Mesendoderm (in vitro differentiated cells): ENCODE measurements around the gene AQP3. TPM values are rescaled to one million over a fixed set of nuclear protein-coding genes. Genes with fewer than 3 reads are reported as not detected.
"Not testable (repeated sequence)": the region's sequence is repeated elsewhere in the genome, so short reads cannot be mapped to it uniquely, and the experiment has no call there.

Experiments
- DNase-seq: peaks from one replicate; pipeline ENCODE4 v3.0.0; 2013
- H2AK5ac ChIP-seq: 2 replicates; pipeline ENCODE4 v1.6.1; 2013; ENCODE audit warnings: low read length, inconsistent platforms
- H2BK120ac ChIP-seq: 2 replicates; pipeline ENCODE4 v1.6.1; 2013; ENCODE audit warnings: low read depth, mild to moderate bottlenecking, low read length, moderate library complexity, mixed read lengths
- H2BK15ac ChIP-seq: replicated peaks from 2 replicates; pipeline ENCODE4 v1.6.1; 2013; ENCODE audit warnings: low read depth, mild to moderate bottlenecking, moderate library complexity
- H2BK5ac ChIP-seq: 2 replicates; pipeline ENCODE4 v1.6.1; 2013; ENCODE audit warnings: low read length, inconsistent platforms
- H3K18ac ChIP-seq: 2 replicates; pipeline ENCODE4 v1.6.1; 2013; ENCODE audit warnings: mild to moderate bottlenecking, low read length, mixed read lengths
- H3K23ac ChIP-seq: one replicate; pipeline ENCODE4 v1.6.1; 2013; ENCODE audit warnings: low read length
- H3K27ac ChIP-seq: 2 replicates; pipeline ENCODE4 v1.5.1; 2013; ENCODE audit warnings: low read depth, mild to moderate bottlenecking, inconsistent platforms, low read length, moderate library complexity
- H3K27me3 ChIP-seq: 2 replicates; pipeline ENCODE4 v1.6.1; 2013; ENCODE audit warnings: low read length, control low read depth, mild to moderate bottlenecking, inconsistent platforms; ENCODE audit not compliant: insufficient read depth, poor library complexity
- H3K36me3 ChIP-seq: 2 replicates; pipeline ENCODE4 v1.6.1; 2013; ENCODE audit warnings: low read length, inconsistent platforms; ENCODE audit not compliant: control insufficient read depth, insufficient read depth
- H3K4ac ChIP-seq: one replicate; pipeline ENCODE4 v1.6.1; 2013; ENCODE audit warnings: low read depth, mild to moderate bottlenecking, low read length, moderate library complexity
- H3K4me1 ChIP-seq: 2 replicates; pipeline ENCODE4 v1.6.1; 2013; ENCODE audit warnings: low read depth, low read length, inconsistent platforms; ENCODE audit not compliant: control insufficient read depth
- H3K4me2 ChIP-seq: 2 replicates; pipeline ENCODE4 v1.6.1; 2013; ENCODE audit warnings: low read length
- H3K4me3 ChIP-seq: 2 replicates; pipeline ENCODE4 v1.5.1; 2013; ENCODE audit warnings: mild to moderate bottlenecking, low read length
- H3K56ac ChIP-seq: one replicate; pipeline ENCODE4 v1.6.1; 2013; ENCODE audit warnings: low read length
- H3K79me1 ChIP-seq: 2 replicates; pipeline ENCODE4 v1.6.1; 2013; ENCODE audit warnings: low read length, inconsistent platforms
- H3K79me2 ChIP-seq: 2 replicates; pipeline ENCODE4 v1.6.1; 2013; ENCODE audit warnings: mild to moderate bottlenecking, low read length; ENCODE audit not compliant: control insufficient read depth, insufficient read depth
- H3K9ac ChIP-seq: 2 replicates; pipeline ENCODE4 v1.6.1; 2013; ENCODE audit warnings: low read length, inconsistent platforms
- H4K5ac ChIP-seq: one replicate; pipeline ENCODE4 v1.6.1; 2013; ENCODE audit warnings: low read length
- H4K8ac ChIP-seq: one replicate; pipeline ENCODE4 v1.6.1; 2013; ENCODE audit warnings: low read depth, mild to moderate bottlenecking, control low read depth, low read length, moderate library complexity
- WGBS: extraction: QIAGEN DNeasy Blood & Tissue Kit; methylation state at CpG from one replicate; pipeline ENCODE4 v1.1.7; 2013; ENCODE audit warnings: low lambda C conversion rate, missing lambda C conversion rate; ENCODE audit not compliant: insufficient coverage; ENCODE audit errors: extremely low coverage; 5-methylcytosine and 5-hydroxymethylcytosine counted together
- small RNA-seq: library from polyadenylated mRNA; stranded (forward); fragments of <200 nt; extraction: miRNeasy Mini kit (QIAGEN cat#:217004); gene quantifications from one replicate; pipeline ENCODE3, GENCODE V24; 2013; ENCODE audit not compliant: insufficient read depth

Gene AQP3

GRCh38 chr9:33393581-33393980, 53.8 kb downstream of the AQP3 start:
- no peak overlapping the region for H2AK5ac ChIP-seq
- H3K27ac ChIP-seq = no peak overlapping the region
- no peak overlapping the region for H2BK15ac ChIP-seq
- no peak overlapping the region for H2BK120ac ChIP-seq
- no peak overlapping the region for H3K4me2 ChIP-seq
- H3K4me1 ChIP-seq = no peaks in the 10 kb centered on the region
- no peak overlapping the region for H4K8ac ChIP-seq
- H3K36me3 ChIP-seq = no peaks in the 10 kb centered on the region
- no peak overlapping the region for H3K9ac ChIP-seq
- H3K4me3 ChIP-seq = no peak overlapping the region
- no peak for DNase-seq
- H3K23ac ChIP-seq = no peak overlapping the region
- no peak overlapping the region for H3K56ac ChIP-seq
- no peaks in the 10 kb centered on the region for H3K79me1 ChIP-seq
- no peaks in the 10 kb centered on the region for H3K79me2 ChIP-seq
- no peaks in the 10 kb centered on the region for H3K27me3 ChIP-seq
- WGBS = no CpG with 5 or more reads among the region's 11 CpGs
- no peak overlapping the region for H2BK5ac ChIP-seq
- no peak overlapping the region for H3K4ac ChIP-seq
- no peak overlapping the region for H4K5ac ChIP-seq
- no peak overlapping the region for H3K18ac ChIP-seq

DNA sequence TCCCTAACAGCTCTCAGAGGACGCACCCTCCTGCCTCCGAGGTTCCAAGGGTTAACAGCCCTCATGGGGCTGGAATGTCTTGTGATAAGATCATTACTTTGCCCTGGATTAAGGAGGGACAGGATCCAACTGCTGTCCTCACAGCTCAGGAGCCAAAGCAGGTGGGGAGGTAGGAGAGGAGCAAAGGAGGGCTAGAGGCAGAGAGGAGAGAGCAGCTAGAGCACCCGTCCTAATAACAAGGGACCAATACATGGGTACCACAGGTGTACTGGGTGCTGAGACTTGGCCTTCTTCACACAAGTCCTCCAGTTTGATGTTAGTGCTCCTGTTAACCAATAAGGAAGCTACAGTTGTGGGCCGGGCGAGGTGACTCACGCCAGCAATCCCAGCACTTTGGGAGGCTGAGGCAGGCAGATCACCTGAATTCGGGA, 54.8 kb downstream of the AQP3 start:
- H2BK15ac ChIP-seq, H3K27ac ChIP-seq, H3K56ac ChIP-seq, H3K4me3 ChIP-seq, H3K79me1 ChIP-seq, H3K4ac ChIP-seq, H3K9ac ChIP-seq, H3K23ac ChIP-seq, H2BK5ac ChIP-seq, H4K5ac ChIP-seq, H3K36me3 ChIP-seq, H3K79me2 ChIP-seq, H3K18ac ChIP-seq, H3K27me3 ChIP-seq, H2BK120ac ChIP-seq, H3K4me1 ChIP-seq, H4K8ac ChIP-seq, H3K4me2 ChIP-seq, H2AK5ac ChIP-seq: not testable (repeated sequence)
- WGBS = no CpG with 5 or more reads among the region's 7 CpGs
- DNase-seq = peak; percentile 66

Small RNA genes lying within 50 kb of the gene (small RNA-seq; reads per million reads assigned to genes)
- gene AL356218.2 (not detected), gene MIR6851 (not detected)
